Ovary (tissue), 9 donors: ENCODE data around the gene CD209. TPM values are rescaled to one million over a fixed set of nuclear protein-coding genes. Genes with fewer than 3 reads are reported as not detected.

Source experiments
- DNase-seq, 5 donors: peaks; one replicate each; pipeline ENCODE4 v3.0.0-alpha.2; 2019 to 2020
- H3K27ac ChIP-seq, 2 donors: fragments of 200-600 bp; one replicate each; pipeline versions ENCODE4 v1.5.1 to v1.8.0; 2019 to 2022
- H3K27me3 ChIP-seq: fragments of 200-600 bp; one replicate; pipeline ENCODE4 v1.8.0; 2022
- H3K36me3 ChIP-seq: fragments of 200-600 bp; sonication (generic); one replicate; pipeline ENCODE4 v1.5.1; 2019
- H3K4me1 ChIP-seq: one replicate; pipeline ENCODE4 v1.8.1; 2013; ENCODE audit warnings: mild to moderate bottlenecking, moderate library complexity; ENCODE audit not compliant: insufficient read depth
- H3K4me3 ChIP-seq: fragments of 200-600 bp; sonication (generic); one replicate; pipeline ENCODE4 v1.5.1; 2017
- H3K9me3 ChIP-seq, 2 donors: fragments of 200-600 bp in 1 of 2; sonication (generic) in 1 of 2; one replicate each; pipeline versions ENCODE4 v1.5.1 to v1.8.1; 2013 to 2019; ENCODE audit warnings: mild to moderate bottlenecking in 1 of 2, moderate library complexity in 1 of 2
- EP300 ChIP-seq: sonication (generic); formaldehyde crosslinking; IDR thresholded peaks from one replicate; pipeline ENCODE4 v1.6.1; 2017; ENCODE audit warnings: antibody characterized with exemption
- POLR2A ChIP-seq: fragments of 450-650 bp; IDR thresholded peaks from one replicate; pipeline ENCODE4 v1.6.1; 2017; ENCODE audit warnings: antibody characterized with exemption, mild to moderate bottlenecking, moderate library complexity
- WGBS, 3 donors: extraction: QIAGEN DNeasy Blood & Tissue Kit in 1 of 3; methylation state at CpG; one replicate each; pipeline versions ENCODE4 v1.1.5 to v1.1.7; 2013 to 2017; 5-methylcytosine and 5-hydroxymethylcytosine counted together
- intact Hi-C, 4 donors: fragments of 100-400 bp; cut with DNase I; formaldehyde crosslinking; loops; one replicate each; pipeline versions ENCODE4 v1.11.0 to v1.15.1; 2022 to 2023
- polyA plus RNA-seq, 2 donors: library from polyadenylated mRNA; stranded (reverse); fragments of 200-250 nt in 1 of 2; fragments of 350-450 nt in 1 of 2; fragmentation: Illumina TruSeq in 1 of 2; extraction: RNeasy Lipid Tissue Mini Kit (QIAGEN cat#74804) in 1 of 2; gene quantifications; one replicate each; pipeline ENCODE4 v1.2.3, GENCODE V29; 2013 to 2014
- total RNA-seq, 7 donors: library from RNA; depleted of rRNA in 2 of 7; stranded (reverse); fragments of >200 nt in 2 of 7; fragmentation: NEBNext Ultra II Directional in 3 of 7; extraction: Animal tissue kit (Norgen Biotek cat#: 25700) in 3 of 7; gene quantifications; one replicate each; pipeline versions ENCODE4 v1.1.0 to v1.2.4, GENCODE V29; 2016 to 2023
- TF ChIP-seq, protein P1 (sequence below), 3 donors: fragments of 450-650 bp in 2 of 3; fragments of 200-600 bp in 1 of 3; IDR thresholded peaks; one replicate each; pipeline versions ENCODE4 v1.5.1 to v1.8.0; 2016 to 2022; ENCODE audit warnings: antibody characterized with exemption in 3 of 3, mild to moderate bottlenecking in 1 of 3
- donor health status: DM: no; HTN: no; CAD: no; lungs with moderate emphysema.
- donor health status: DM: no; HTN: no; CAD: no.
- donor health status: Bipolar disorder and iron deficiency.
- donor health status: DM: yes; HTN: yes; CAD: no.
- donor health status: DM: no; HTN: no; CAD: no.
- donor health status: DM: yes; HTN: yes; CAD: no.

CD209 gene
- total and polyA plus RNA-seq, 9 donors: 0.48 to 26.1 (median 1.7) TPM

DNA sequence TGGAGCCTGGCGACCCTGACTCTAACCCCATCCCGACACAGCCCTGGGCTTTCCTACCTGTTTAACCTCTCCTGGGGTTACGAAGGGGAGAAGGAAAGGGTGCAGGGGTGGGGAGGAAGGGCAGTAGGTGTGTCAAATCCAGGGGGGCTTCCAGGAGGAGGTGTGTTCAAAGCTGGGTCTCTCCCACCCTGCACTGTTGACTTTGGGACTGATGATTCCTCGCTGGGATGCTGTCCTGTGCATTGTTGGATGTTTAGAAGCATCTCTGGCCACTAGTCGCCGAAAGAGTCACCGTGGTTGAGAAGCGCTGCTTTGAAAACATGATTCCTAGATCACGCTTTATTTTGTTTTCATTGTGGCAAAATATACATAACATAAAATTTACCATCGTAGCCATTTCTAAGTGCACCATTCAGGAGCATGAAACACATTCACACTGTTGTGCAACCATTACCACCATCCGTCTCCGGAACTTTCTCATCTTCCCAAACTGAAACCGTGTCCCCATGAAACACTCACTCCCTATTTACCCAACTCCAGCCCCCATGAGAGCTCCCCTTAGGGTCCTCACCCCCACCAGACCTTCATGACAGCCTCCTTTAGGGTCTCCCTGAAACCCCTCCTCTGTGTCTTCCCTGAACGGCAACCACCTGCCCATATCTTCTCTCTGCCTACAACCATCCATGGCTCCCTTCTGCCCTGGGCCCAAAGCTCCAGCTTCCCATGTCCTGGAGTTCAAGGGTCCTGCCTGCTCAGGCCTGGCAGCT is 41.0 kb downstream of the CD209 start:
- TF ChIP-seq, protein P1, sequence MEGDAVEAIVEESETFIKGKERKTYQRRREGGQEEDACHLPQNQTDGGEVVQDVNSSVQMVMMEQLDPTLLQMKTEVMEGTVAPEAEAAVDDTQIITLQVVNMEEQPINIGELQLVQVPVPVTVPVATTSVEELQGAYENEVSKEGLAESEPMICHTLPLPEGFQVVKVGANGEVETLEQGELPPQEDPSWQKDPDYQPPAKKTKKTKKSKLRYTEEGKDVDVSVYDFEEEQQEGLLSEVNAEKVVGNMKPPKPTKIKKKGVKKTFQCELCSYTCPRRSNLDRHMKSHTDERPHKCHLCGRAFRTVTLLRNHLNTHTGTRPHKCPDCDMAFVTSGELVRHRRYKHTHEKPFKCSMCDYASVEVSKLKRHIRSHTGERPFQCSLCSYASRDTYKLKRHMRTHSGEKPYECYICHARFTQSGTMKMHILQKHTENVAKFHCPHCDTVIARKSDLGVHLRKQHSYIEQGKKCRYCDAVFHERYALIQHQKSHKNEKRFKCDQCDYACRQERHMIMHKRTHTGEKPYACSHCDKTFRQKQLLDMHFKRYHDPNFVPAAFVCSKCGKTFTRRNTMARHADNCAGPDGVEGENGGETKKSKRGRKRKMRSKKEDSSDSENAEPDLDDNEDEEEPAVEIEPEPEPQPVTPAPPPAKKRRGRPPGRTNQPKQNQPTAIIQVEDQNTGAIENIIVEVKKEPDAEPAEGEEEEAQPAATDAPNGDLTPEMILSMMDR (IDR thresholded peaks at IDR 0.05): no peak
- TF ChIP-seq EP300 (no peak), POLR2A (no peak)
- Histone ChIP-seq H3K4me3 (no peak overlapping the region), H3K27ac (no peak overlapping the region), H3K9me3 (no peaks in the 10 kb centered on the region), H3K27me3 (no peaks in the 10 kb centered on the region), H3K36me3 (no peaks in the 10 kb centered on the region), H3K4me1 (no peaks in the 10 kb centered on the region)
- DNase-seq: no peak
- 78 to 80% (median 78%) methylated on average over 14 of the region's 14 CpGs for WGBS, 3 donors
- intact Hi-C loops: no loop called here

DNA sequence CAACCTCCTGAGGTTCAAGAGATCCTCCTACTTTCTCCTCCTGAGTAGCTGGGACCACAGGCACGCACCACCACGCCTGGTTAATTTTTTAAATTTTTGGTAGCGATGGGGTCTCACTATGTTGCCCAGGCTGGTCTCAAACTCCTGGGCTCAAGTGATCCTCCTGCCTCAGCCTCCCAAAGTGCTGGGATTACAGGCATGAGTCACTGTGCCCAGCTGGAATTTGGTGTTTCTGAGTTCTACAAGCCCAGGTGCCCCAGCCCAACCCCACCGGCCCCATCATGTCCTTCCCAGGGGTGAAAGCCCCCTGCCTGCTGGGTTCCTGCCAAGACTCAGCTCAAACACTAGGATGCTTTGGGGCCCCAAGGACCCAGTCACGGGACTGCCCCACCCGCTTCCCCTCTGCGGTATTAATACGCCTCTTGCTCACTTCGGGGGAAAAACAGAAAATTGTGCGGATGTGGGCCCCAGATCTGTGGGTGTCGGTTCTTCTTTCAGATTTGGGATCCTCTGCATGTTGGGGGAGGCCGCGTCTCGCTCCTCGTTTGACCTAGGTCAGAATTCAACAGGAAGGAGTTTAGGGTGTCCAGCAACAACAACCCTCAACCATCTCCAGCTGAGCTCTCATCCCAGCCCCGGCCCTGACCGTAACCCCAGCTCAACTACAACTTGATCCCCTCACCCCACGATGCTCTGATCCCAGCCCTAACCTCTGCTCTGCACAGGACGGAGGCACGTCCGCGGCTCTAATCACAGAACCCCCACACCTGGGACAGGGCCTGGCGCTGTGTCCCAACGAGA is 41.7 kb downstream of the CD209 start:
- DNase-seq: no peak
- 57 to 59% (median 58%) methylated on average over 24 of the region's 24 CpGs for WGBS, 3 donors
- no peaks in the 10 kb centered on the region for H3K27me3 ChIP-seq
- H3K4me1 ChIP-seq: no peaks in the 10 kb centered on the region
- no peak overlapping the region for H3K27ac ChIP-seq
- no peak overlapping the region for H3K4me3 ChIP-seq
- TF ChIP-seq EP300 (no peak), POLR2A (no peak)
- TF ChIP-seq, protein P1 (IDR thresholded peaks at IDR 0.05): no peak
- intact Hi-C loops: no loop called here
- no peaks in the 10 kb centered on the region for H3K36me3 ChIP-seq
- H3K9me3 ChIP-seq: no peaks in the 10 kb centered on the region

DNA sequence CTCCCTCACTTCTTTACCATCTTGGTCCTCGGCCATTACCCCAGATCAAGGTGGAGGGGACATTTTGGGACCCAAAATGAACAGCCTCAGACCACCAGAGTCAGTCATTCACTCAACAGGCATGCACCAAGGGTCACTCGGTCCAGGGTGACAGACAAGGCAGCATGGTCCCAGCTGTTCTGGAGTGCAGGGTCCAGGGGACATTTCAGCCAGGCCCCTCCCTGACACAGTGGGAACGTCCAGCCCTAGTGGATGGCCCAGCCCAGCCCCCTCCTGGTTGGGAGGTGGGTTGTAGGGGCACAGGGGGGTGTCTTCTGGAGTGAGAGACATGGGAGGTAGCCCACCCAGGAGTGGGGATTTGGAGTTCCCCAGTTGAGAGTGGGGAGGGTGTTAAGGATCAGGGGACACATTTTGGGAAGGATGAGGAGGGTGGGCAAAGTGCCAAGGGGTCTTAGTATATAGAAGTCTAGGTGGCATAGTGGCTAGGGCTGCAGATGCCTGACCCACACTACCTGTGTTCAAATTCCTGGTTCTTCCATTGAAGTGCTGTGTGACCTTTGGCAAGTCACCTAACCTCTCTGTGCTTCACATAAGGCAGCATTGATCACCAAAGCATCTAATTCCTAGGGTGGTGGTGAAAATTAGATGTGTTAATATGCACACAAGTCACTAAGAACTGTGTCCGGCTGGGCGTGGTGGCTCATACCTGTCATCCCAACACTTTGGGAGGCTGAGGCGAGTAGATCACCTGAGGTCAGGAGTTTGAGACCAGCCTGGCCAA is 42.9 kb downstream of the CD209 start:
- Histone ChIP-seq H3K4me1 (no peaks in the 10 kb centered on the region), H3K27ac (no peak overlapping the region), H3K27me3 (no peaks in the 10 kb centered on the region), H3K36me3 (no peaks in the 10 kb centered on the region), H3K9me3 (no peaks in the 10 kb centered on the region), H3K4me3 (no peak overlapping the region)
- 68 to 71% (median 69%) methylated on average over 6 of the region's 6 CpGs for WGBS, 3 donors
- no peak for DNase-seq
- intact Hi-C loops: no loop called here
- TF ChIP-seq EP300: no peak
- TF ChIP-seq POLR2A: no peak
- TF ChIP-seq, protein P1 (IDR thresholded peaks at IDR 0.05): no peak

DNA sequence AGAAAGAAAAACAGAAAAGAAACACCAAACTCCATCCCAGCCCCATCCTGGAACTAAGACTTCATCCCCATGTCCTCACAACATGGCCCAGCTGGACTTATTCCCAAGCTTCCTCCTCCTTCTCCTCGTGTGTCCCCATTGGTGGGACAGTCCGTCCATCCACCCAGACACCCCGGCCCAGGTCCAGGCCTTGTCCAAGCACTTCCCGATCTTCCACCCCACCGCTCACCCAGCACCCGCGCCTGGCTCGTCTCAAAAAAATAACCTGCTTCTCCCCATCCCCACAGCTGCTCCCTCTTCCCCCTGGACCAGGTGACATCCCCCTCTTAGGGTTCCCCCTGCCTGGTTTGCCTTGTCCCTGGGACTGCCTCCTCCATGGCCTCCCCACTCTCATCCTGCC is 44.0 kb downstream of the CD209 start:
- intact Hi-C loops: no loop called here
- WGBS, 3 donors: 65 to 70% (median 69%) methylated on average over 8 of the region's 8 CpGs
- H3K4me3 ChIP-seq: no peak overlapping the region
- H3K27me3 ChIP-seq: no peaks in the 10 kb centered on the region
- no peaks in the 10 kb centered on the region for H3K36me3 ChIP-seq
- no peaks in the 10 kb centered on the region for H3K4me1 ChIP-seq
- H3K9me3 ChIP-seq: no peaks in the 10 kb centered on the region
- DNase-seq: no peak
- TF ChIP-seq EP300 (no peak), POLR2A (no peak)
- no peak overlapping the region for H3K27ac ChIP-seq
